KMS-11 (cell line): Measurements from ENCODE around the gene RENBP.

Experiments used
- H2AFZ ChIP-seq: fragments of 200-600 bp; sonication (generic); 2 replicates; pipeline ENCODE4 v1.6.1; 2016; ENCODE audit warnings: antibody characterized with exemption, mixed run types, low read depth
- H3K27ac ChIP-seq: fragments of 200-600 bp; sonication (generic); 2 replicates; pipeline ENCODE4 v1.6.1; 2016; ENCODE audit warnings: mild to moderate bottlenecking, mixed run types
- H3K27me3 ChIP-seq: fragments of 200-600 bp; sonication (generic); 2 replicates; pipeline ENCODE4 v1.6.1; 2017; ENCODE audit warnings: mild to moderate bottlenecking, low read depth, mixed run types, moderate library complexity; ENCODE audit not compliant: insufficient read depth
- H3K36me3 ChIP-seq: fragments of 200-600 bp; sonication (generic); 2 replicates; pipeline ENCODE4 v1.6.1; 2017; ENCODE audit warnings: mild to moderate bottlenecking, mixed run types; ENCODE audit not compliant: insufficient read depth
- H3K4me1 ChIP-seq: fragments of 200-600 bp; sonication (generic); 2 replicates; pipeline ENCODE4 v1.6.1; 2016; ENCODE audit warnings: mild to moderate bottlenecking, low read depth, mixed run types; ENCODE audit not compliant: poor library complexity, severe bottlenecking
- H3K4me2 ChIP-seq: fragments of 200-600 bp; sonication (generic); 2 replicates; pipeline ENCODE4 v1.7.0; 2016; ENCODE audit warnings: mild to moderate bottlenecking, mixed run types
- H3K4me3 ChIP-seq: fragments of 200-600 bp; sonication (generic); IDR thresholded peaks from 2 replicates; pipeline ENCODE4 v1.6.1; 2017; ENCODE audit warnings: low read depth, low read length, mixed read lengths; ENCODE audit not compliant: insufficient read depth
- H3K79me2 ChIP-seq: fragments of 200-600 bp; sonication (generic); 2 replicates; pipeline ENCODE4 v1.6.1; 2016; ENCODE audit warnings: low read depth, mixed run types; ENCODE audit not compliant: insufficient read depth
- H3K9ac ChIP-seq: fragments of 200-600 bp; sonication (generic); 2 replicates; pipeline ENCODE4 v1.6.1; 2016; ENCODE audit warnings: mild to moderate bottlenecking, mixed run types
- H4K20me1 ChIP-seq: fragments of 200-600 bp; sonication (generic); 2 replicates; pipeline ENCODE4 v1.6.1; 2016; ENCODE audit warnings: mild to moderate bottlenecking, mixed run types; ENCODE audit not compliant: insufficient read depth
- CTCF ChIP-seq: fragments of 200-600 bp; sonication (generic); conservative IDR thresholded peaks from 2 replicates; pipeline ENCODE4 v1.6.1; 2017; ENCODE audit warnings: low read depth, mild to moderate bottlenecking, antibody characterized with exemption, low read length, moderate library complexity, mixed read lengths

The RENBP gene

GRCh38 chrX:153947009-153947769 is 2.7 kb upstream of the RENBP start:
- H3K4me3 ChIP-seq = no peak overlapping the region
- TF ChIP-seq CTCF = peak; percentile 91
- no peaks in the 10 kb centered on the region for H4K20me1 ChIP-seq
- H3K36me3 ChIP-seq = no peaks in the 10 kb centered on the region
- H3K9ac ChIP-seq = no peak overlapping the region
- peaks cover 4% of the 10 kb centered on the region for H3K4me1 ChIP-seq
- H3K27ac ChIP-seq = no peak overlapping the region; the same call in 1 of the 2 replicates
- H3K4me2 ChIP-seq = no peak overlapping the region
- no peaks in the 10 kb centered on the region for H3K79me2 ChIP-seq
- H3K27me3 ChIP-seq = no peaks in the 10 kb centered on the region
- no peak overlapping the region for H2AFZ ChIP-seq

DNA sequence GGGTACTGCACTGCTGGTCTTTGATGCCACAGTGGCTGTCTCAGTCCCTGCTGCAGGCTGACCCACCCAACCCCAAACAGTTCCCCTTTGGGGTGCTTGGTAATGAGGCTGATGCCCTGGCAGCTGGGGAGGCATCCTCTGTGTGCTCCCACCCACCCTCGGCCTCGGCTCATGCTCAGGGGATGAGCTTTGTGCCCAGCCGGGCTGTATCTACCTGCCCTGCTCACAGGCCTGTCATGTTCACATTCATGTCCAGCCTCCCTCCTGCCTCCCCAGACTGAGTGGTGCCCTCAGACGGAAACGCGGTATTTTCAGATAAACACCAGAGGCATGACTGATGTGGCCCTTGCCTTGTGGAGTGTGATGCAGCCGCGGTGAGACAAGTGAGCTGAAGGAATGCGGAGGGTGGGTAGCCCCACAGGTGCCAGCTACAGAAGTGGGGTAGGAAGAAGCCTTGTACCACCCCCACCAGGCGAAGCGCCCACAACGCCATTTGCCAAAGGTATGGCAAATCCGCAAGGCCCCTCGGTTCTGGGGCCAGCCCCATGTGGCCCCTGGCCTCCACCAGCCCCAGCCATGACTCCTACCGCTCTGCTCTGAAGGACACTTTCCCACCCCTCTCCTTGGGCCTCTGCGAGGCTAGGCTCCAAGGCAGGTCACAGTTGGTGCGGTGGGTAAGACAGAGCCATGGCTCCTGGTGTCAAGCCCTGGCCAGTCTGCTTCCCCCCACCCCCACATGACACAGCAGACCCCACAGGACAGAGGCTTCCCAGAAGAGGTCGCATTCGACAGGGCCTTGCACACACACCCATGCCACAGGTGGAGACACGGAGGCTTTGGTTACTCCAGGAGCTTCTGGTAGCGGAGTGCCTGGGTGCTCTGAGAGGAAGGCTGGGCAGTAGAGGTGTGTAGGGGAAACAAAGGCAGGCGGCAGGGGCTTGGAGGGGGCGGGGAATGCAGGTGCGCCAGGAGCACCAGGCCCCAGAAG is 1.8 kb upstream of the RENBP start:
- H3K4me1 ChIP-seq = peaks cover 4% of the 10 kb centered on the region
- no peak overlapping the region for H3K9ac ChIP-seq
- no peaks in the 10 kb centered on the region for H3K79me2 ChIP-seq
- H3K27me3 ChIP-seq = no peaks in the 10 kb centered on the region
- no peak overlapping the region for H3K4me3 ChIP-seq
- H4K20me1 ChIP-seq = no peaks in the 10 kb centered on the region
- TF ChIP-seq CTCF = no peak
- H3K36me3 ChIP-seq = no peaks in the 10 kb centered on the region
- H3K27ac ChIP-seq = no peak overlapping the region
- H3K4me2 ChIP-seq = no peak overlapping the region
- H2AFZ ChIP-seq = no peak overlapping the region

DNA sequence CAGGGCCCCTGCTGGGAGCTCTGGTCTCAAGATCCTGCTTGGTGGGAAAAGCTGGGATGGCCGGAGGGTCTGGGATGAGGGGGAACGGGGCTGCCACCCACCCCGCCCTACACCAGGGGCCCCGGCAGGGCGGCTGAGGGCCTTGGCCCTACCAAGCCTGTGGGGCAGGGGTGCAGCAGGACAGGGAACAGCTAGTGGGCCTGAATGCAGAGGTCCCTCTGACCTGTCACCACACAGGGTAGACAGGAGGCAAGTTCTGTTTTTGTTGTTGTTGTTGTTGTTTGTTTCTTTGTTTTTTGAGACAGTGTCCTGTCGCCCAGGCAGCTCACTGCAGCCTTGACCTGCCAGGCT is 332 bp upstream of the RENBP start:
- Histone ChIP-seq H3K27ac (no peak overlapping the region), H4K20me1 (no peaks in the 10 kb centered on the region), H3K79me2 (no peaks in the 10 kb centered on the region), H3K4me2 (no peak overlapping the region), H3K27me3 (no peaks in the 10 kb centered on the region), H3K36me3 (no peaks in the 10 kb centered on the region), H3K4me3 (no peak overlapping the region), H2AFZ (no peak overlapping the region), H3K9ac (no peak overlapping the region), H3K4me1 (peaks cover 4% of the 10 kb centered on the region)
- no peak for TF ChIP-seq CTCF

- Histone ChIP-seq H2AFZ (no peak overlapping the region), H3K4me2 (no peak overlapping the region), H3K27ac (no peak overlapping the region), H3K36me3 (no peaks in the 10 kb centered on the region), H4K20me1 (no peaks in the 10 kb centered on the region), H3K79me2 (no peaks in the 10 kb centered on the region), H3K27me3 (no peaks in the 10 kb centered on the region), H3K4me1 (no peaks in the 10 kb centered on the region), H3K4me3 (no peak overlapping the region), H3K9ac (no peak overlapping the region)
- TF ChIP-seq CTCF = no peak
These were observed 2.8 kb downstream of the RENBP start for GRCh38 chrX:153941336-153942252.
